Measurements from ENCODE around the gene RBM28. TPM values are rescaled to one million over a fixed set of nuclear protein-coding genes. Genes with fewer than 3 reads are reported as not detected.

Gene RBM28
- total RNA-seq, 2 experiments from 2014 or later: 46.2 to 56.0 TPM

- Mint-ChIP-seq H3K4me1 (ENCODE audit: low read depth) (peaks cover 13% of the 10 kb centered on the region), H3K9me3 (no peaks in the 10 kb centered on the region), H3K27ac (no peak overlapping the region), H3K27me3 (no peaks in the 10 kb centered on the region), H3K4me3 (no peak overlapping the region), H3K36me3 (peaks cover 54% of the 10 kb centered on the region)
- DNase-seq: no peak
- ChIA-PET POLR2A (no interaction called here), CTCF (interaction anchor here (1.2 kb wide), 1 partner anchor 115 kb away, joined by 4 read pairs; no protein-coding TSS in a partner anchor)
- intact Hi-C loops (cut with micrococcal nuclease): no loop called here
These were observed 20.0 kb downstream of the RBM28 start for GRCh38 chr7:128323459-128324367.

GRCh38 chr7:128323040-128323439 lies 20.7 kb downstream of the RBM28 start:
- POLR2A ChIA-PET: no interaction called here
- Mint-ChIP-seq H3K36me3 (peaks cover 55% of the 10 kb centered on the region), H3K4me1 (ENCODE audit: low read depth) (peaks cover 13% of the 10 kb centered on the region), H3K4me3 (no peak overlapping the region), H3K9me3 (no peaks in the 10 kb centered on the region), H3K27me3 (no peaks in the 10 kb centered on the region), H3K27ac (no peak overlapping the region)
- DNase-seq: no peak
- CTCF ChIA-PET: interaction anchor here (1.0 to 1.2 kb wide), 2 partner anchors 12 to 114 kb away, joined by 4 read pairs; no protein-coding TSS in a partner anchor
- intact Hi-C loops (cut with micrococcal nuclease): no loop called here

GRCh38 chr7:128322040-128322643 lies 21.6 kb downstream of the RBM28 start:
- Mint-ChIP-seq H3K36me3 (peaks cover 61% of the 10 kb centered on the region), H3K27ac (no peak overlapping the region)

GRCh38 chr7:128321044-128321422 lies 22.7 kb downstream of the RBM28 start:
- Mint-ChIP-seq H3K36me3 (peaks cover 61% of the 10 kb centered on the region), H3K4me3 (no peak overlapping the region), H3K9me3 (no peaks in the 10 kb centered on the region), H3K4me1 (ENCODE audit: low read depth) (peaks cover 13% of the 10 kb centered on the region), H3K27me3 (no peaks in the 10 kb centered on the region), H3K27ac (peak overlapping the region; percentile 36)
- no peak for DNase-seq
- POLR2A ChIA-PET: no interaction called here
- CTCF ChIA-PET: interaction anchor here (0.7 to 1.4 kb wide), 4 partner anchors 9 to 106 kb away, joined by 3 to 6 read pairs (median 4); no protein-coding TSS in a partner anchor
- intact Hi-C loops (cut with micrococcal nuclease): no loop called here

More at GRCh38 chr7:128322040-128322643, 21.6 kb downstream of the RBM28 start:
- Mint-ChIP-seq H3K4me3 (no peak overlapping the region), H3K27me3 (no peaks in the 10 kb centered on the region), H3K9me3 (no peaks in the 10 kb centered on the region), H3K4me1 (ENCODE audit: low read depth) (peaks cover 13% of the 10 kb centered on the region)
- ChIA-PET CTCF (interaction anchor here (1.0 to 1.4 kb wide), 4 partner anchors 12 to 113 kb away, joined by 4 to 6 read pairs (median 4); no protein-coding TSS in a partner anchor), POLR2A (no interaction called here)
- intact Hi-C loops (cut with micrococcal nuclease): no loop called here
- no peak for DNase-seq

GRCh38 chr7:128318691-128319090 lies 25.0 kb downstream of the RBM28 start:
- intact Hi-C loops (cut with micrococcal nuclease): no loop called here
- ChIA-PET CTCF (no interaction called here), POLR2A (no interaction called here)
- Mint-ChIP-seq H3K27ac (no peak overlapping the region), H3K4me3 (no peak overlapping the region), H3K9me3 (no peaks in the 10 kb centered on the region), H3K36me3 (peaks cover 65% of the 10 kb centered on the region), H3K27me3 (no peaks in the 10 kb centered on the region), H3K4me1 (ENCODE audit: low read depth) (peaks cover 13% of the 10 kb centered on the region)
- DNase-seq: no peak

- CTCF ChIA-PET: interaction anchor here (1.3 kb wide), 1 partner anchor 36 kb away, joined by 5 read pairs; no protein-coding TSS in a partner anchor
- DNase-seq: no peak
- Mint-ChIP-seq H3K36me3 (peaks cover 62% of the 10 kb centered on the region), H3K27me3 (no peaks in the 10 kb centered on the region), H3K27ac (no peak overlapping the region), H3K4me1 (ENCODE audit: low read depth) (no peaks in the 10 kb centered on the region), H3K9me3 (no peaks in the 10 kb centered on the region), H3K4me3 (no peak overlapping the region)
- POLR2A ChIA-PET: no interaction called here
- intact Hi-C loops (cut with micrococcal nuclease): no loop called here
These were observed 32.7 kb downstream of the RBM28 start for GRCh38 chr7:128311013-128311412.

GRCh38 chr7:128310499-128310898 lies 33.2 kb downstream of the RBM28 start:
- Mint-ChIP-seq H3K27ac (no peak overlapping the region), H3K4me3 (no peak overlapping the region), H3K36me3 (peaks cover 60% of the 10 kb centered on the region), H3K27me3 (no peaks in the 10 kb centered on the region), H3K9me3 (no peaks in the 10 kb centered on the region), H3K4me1 (ENCODE audit: low read depth) (no peaks in the 10 kb centered on the region)
- no peak for DNase-seq
- ChIA-PET POLR2A (no interaction called here), CTCF (interaction anchor here (1.3 kb wide), 1 partner anchor 37 kb away, joined by 5 read pairs; no protein-coding TSS in a partner anchor)
- intact Hi-C loops (cut with micrococcal nuclease): no loop called here

- ChIA-PET CTCF (no interaction called here), POLR2A (no interaction called here)
- Mint-ChIP-seq H3K9me3 (no peaks in the 10 kb centered on the region), H3K27me3 (no peaks in the 10 kb centered on the region), H3K4me3 (no peak overlapping the region), H3K4me1 (ENCODE audit: low read depth) (no peaks in the 10 kb centered on the region), H3K36me3 (peaks cover 58% of the 10 kb centered on the region), H3K27ac (no peak overlapping the region)
- no peak for DNase-seq
- intact Hi-C loops (cut with micrococcal nuclease): no loop called here
These were observed 33.7 kb downstream of the RBM28 start for GRCh38 chr7:128309976-128310375.

- Mint-ChIP-seq H3K4me1 (ENCODE audit: low read depth) (no peaks in the 10 kb centered on the region), H3K27ac (no peak overlapping the region), H3K27me3 (no peaks in the 10 kb centered on the region), H3K4me3 (no peak overlapping the region), H3K9me3 (no peaks in the 10 kb centered on the region), H3K36me3 (peaks cover 53% of the 10 kb centered on the region)
- ChIA-PET CTCF (interaction anchor here (0.6 kb wide), 1 partner anchor 1518 kb away, joined by 3 read pairs; no protein-coding TSS in a partner anchor), POLR2A (no interaction called here)
- no peak for DNase-seq
- intact Hi-C loops (cut with micrococcal nuclease): no loop called here
These were observed 34.6 kb downstream of the RBM28 start for GRCh38 chr7:128309124-128309523.

- Mint-ChIP-seq H3K4me1 (ENCODE audit: low read depth) (no peaks in the 10 kb centered on the region), H3K27me3 (no peaks in the 10 kb centered on the region), H3K36me3 (peaks cover 42% of the 10 kb centered on the region), H3K27ac (no peak overlapping the region), H3K4me3 (no peak overlapping the region), H3K9me3 (no peaks in the 10 kb centered on the region)
- no peak for DNase-seq
- intact Hi-C loops (cut with micrococcal nuclease): no loop called here
- ChIA-PET POLR2A (no interaction called here), CTCF (no interaction called here)
These were observed 36.6 kb downstream of the RBM28 start for GRCh38 chr7:128307061-128307460.

GRCh38 chr7:128304212-128304611 lies 39.5 kb downstream of the RBM28 start:
- Mint-ChIP-seq H3K27ac (no peak overlapping the region), H3K36me3 (peaks cover 29% of the 10 kb centered on the region), H3K4me1 (ENCODE audit: low read depth) (no peaks in the 10 kb centered on the region), H3K27me3 (no peaks in the 10 kb centered on the region), H3K9me3 (no peaks in the 10 kb centered on the region), H3K4me3 (no peak overlapping the region)
- intact Hi-C loops (cut with micrococcal nuclease): no loop called here
- no peak for DNase-seq
- ChIA-PET CTCF (no interaction called here), POLR2A (no interaction called here)

GRCh38 chr7:128303643-128304042 lies 40.1 kb downstream of the RBM28 start:
- Mint-ChIP-seq H3K4me1 (ENCODE audit: low read depth) (no peaks in the 10 kb centered on the region), H3K27ac (no peak overlapping the region), H3K36me3 (peaks cover 26% of the 10 kb centered on the region), H3K9me3 (no peaks in the 10 kb centered on the region), H3K27me3 (no peaks in the 10 kb centered on the region), H3K4me3 (no peak overlapping the region)
- CTCF ChIA-PET: no interaction called here
- POLR2A ChIA-PET: no interaction called here
- DNase-seq: no peak
- intact Hi-C loops (cut with micrococcal nuclease): no loop called here

All from activated CD4-positive, alpha-beta memory T cell treated with anti-CD3 and anti-CD28 coated beads for 36 hours (primary cell).